Measurements from ENCODE around the gene OVAAL. TPM values are rescaled to one million over a fixed set of nuclear protein-coding genes. Genes with fewer than 3 reads are reported as not detected.
"Not testable (repeated sequence)": the region's sequence is repeated elsewhere in the genome, so short reads cannot be mapped to it uniquely, and the experiment has no call there.

OVAAL gene
- total and polyA plus RNA-seq, 2 of the 4 experiments (the other 2 are of a cell fraction) = not detected

GRCh38 chr1:180551997-180552396, 6.8 kb upstream of the OVAAL start:
- ChIA-PET CTCF (no interaction called here), POLR2A (ENCODE audit: unreplicated experiment) (interaction anchor here (0.6 kb wide), 1 partner anchor 367 kb away, joined by 3 read pairs; no protein-coding TSS in a partner anchor)
- no peak overlapping the region for H2BK20ac ChIP-seq (ENCODE audit: low read depth, low read length)
- no peak overlapping the region for H2BK120ac ChIP-seq (ENCODE audit: low read depth, low read length)
- H3K9me1 ChIP-seq (ENCODE audit: insufficient read depth, low read length) = no peaks in the 10 kb centered on the region; the same call in 1 of the 2 replicates
- no peak overlapping the region for H3K23ac ChIP-seq (ENCODE audit: low read depth, low read length)
- no peaks in the 10 kb centered on the region for H3K4me1 ChIP-seq (ENCODE audit: control insufficient read depth, insufficient read depth, low read length)
- TF ChIP-seq CTCF (conservative IDR thresholded peaks at IDR 0.05; ENCODE audit: low read depth, low read length) = no peak
- TF ChIP-seq ELK1 (IDR thresholded peaks at IDR 0.05; ENCODE audit: borderline replicate concordance, low read depth, low read length) = no peak
- no peak for TF ChIP-seq RFX5 (IDR thresholded peaks at IDR 0.05; ENCODE audit: low read depth, low read length)
- TF ChIP-seq MAFK (IDR thresholded peaks at IDR 0.05; ENCODE audit: low read depth, low read length) = peak; percentile 77
- no peaks in the 10 kb centered on the region for H3K79me1 ChIP-seq (ENCODE audit: low read depth in 1 of 2, low read length in 2 of 2)
- H3K36me3 ChIP-seq (ENCODE audit: control insufficient read depth, insufficient read depth, low read length) = no peaks in the 10 kb centered on the region
- no peak overlapping the region for H3K14ac ChIP-seq (replicated peaks; ENCODE audit: low read depth, low read length)
- H3K27ac ChIP-seq (ENCODE audit: insufficient read depth, low read length) = no peak overlapping the region
- no peak overlapping the region for H4K5ac ChIP-seq (ENCODE audit: low read depth, low read length)
- dilution Hi-C loops (cut with HindIII; ENCODE audit: low sequenced_read_pairs, unreplicated experiment) = no loop called here
- H3K4me3 ChIP-seq (ENCODE audit: insufficient read depth, low read depth, low read length) = no peak overlapping the region
- no peak overlapping the region for H2AFZ ChIP-seq (replicated peaks; ENCODE audit: low read length, poor library complexity)
- no peak overlapping the region for H2AK9ac ChIP-seq (replicated peaks; ENCODE audit: low read depth, low read length, poor library complexity)
- no peak overlapping the region for H3K4ac ChIP-seq (ENCODE audit: low read depth, low read length)
- ATAC-seq (ENCODE audit: low read depth) (no peak), DNase-seq (no peak)
- no peaks in the 10 kb centered on the region for H4K20me1 ChIP-seq (ENCODE audit: insufficient read depth, low read length)
- no peak overlapping the region for H2BK5ac ChIP-seq (ENCODE audit: low read depth, low read length, poor library complexity, severe bottlenecking)
- intact Hi-C loops (cut with micrococcal nuclease) = no loop called here
- in situ Hi-C loops (cut with MboI; ENCODE audit: low sequenced_read_pairs) = no loop called here
- H4K91ac ChIP-seq (ENCODE audit: insufficient read depth, low read depth, low read length) = no peak overlapping the region
- H3K27me3 ChIP-seq (ENCODE audit: control insufficient read depth, insufficient read depth, low read length) = no peaks in the 10 kb centered on the region
- H4K8ac ChIP-seq (ENCODE audit: low read depth in 2 of 2, low read length in 2 of 2) = no peak overlapping the region
- H3K56ac ChIP-seq (ENCODE audit: extremely low read depth, insufficient read depth, low read length) = no peak overlapping the region
- H3K18ac ChIP-seq (ENCODE audit: low read depth, low read length) = no peak overlapping the region
- H2AK5ac ChIP-seq (ENCODE audit: low read depth, low read length) = no peak overlapping the region
- no peak overlapping the region for H3K9ac ChIP-seq (ENCODE audit: low read depth, low read length)
- H2BK15ac ChIP-seq (ENCODE audit: low read depth, low read length) = no peak overlapping the region
- H3K4me2 ChIP-seq (ENCODE audit: low read depth, low read length) = no peak overlapping the region
- no CpG with 5 or more reads among the region's 1 CpG for WGBS, 2 experiments (ENCODE audit: extremely low coverage in 2 of 2, insufficient read length in 1 of 2)
- H3K9me3 ChIP-seq (ENCODE audit: control insufficient read depth, insufficient read depth, low read length) = no peaks in the 10 kb centered on the region
- BruUV-seq (replicated peaks) = no TSS peak

- H2BK20ac ChIP-seq (ENCODE audit: low read depth, low read length); H2AK5ac ChIP-seq (ENCODE audit: low read depth, low read length); H3K9me1 ChIP-seq (ENCODE audit: insufficient read depth, low read length); H4K5ac ChIP-seq (ENCODE audit: low read depth, low read length); H3K36me3 ChIP-seq (ENCODE audit: control insufficient read depth, insufficient read depth, low read length); CTCF ChIA-PET; H3K9me3 ChIP-seq (ENCODE audit: control insufficient read depth, insufficient read depth, low read length); H2BK5ac ChIP-seq (ENCODE audit: low read depth, low read length, poor library complexity, severe bottlenecking); H4K20me1 ChIP-seq (ENCODE audit: insufficient read depth, low read length); H3K4me2 ChIP-seq (ENCODE audit: low read depth, low read length); H3K4ac ChIP-seq (ENCODE audit: low read depth, low read length); H3K56ac ChIP-seq (ENCODE audit: extremely low read depth, insufficient read depth, low read length); H2AK9ac ChIP-seq (replicated peaks; ENCODE audit: low read depth, low read length, poor library complexity); H4K91ac ChIP-seq (ENCODE audit: insufficient read depth, low read depth, low read length); H3K23ac ChIP-seq (ENCODE audit: low read depth, low read length); POLR2A ChIA-PET (ENCODE audit: unreplicated experiment); H3K18ac ChIP-seq (ENCODE audit: low read depth, low read length); H3K14ac ChIP-seq (replicated peaks; ENCODE audit: low read depth, low read length); H3K4me3 ChIP-seq (ENCODE audit: insufficient read depth, low read depth, low read length); in situ Hi-C loops (cut with MboI; ENCODE audit: low sequenced_read_pairs); ATAC-seq (ENCODE audit: low read depth); intact Hi-C loops (cut with micrococcal nuclease); H2BK120ac ChIP-seq (ENCODE audit: low read depth, low read length); H3K27me3 ChIP-seq (ENCODE audit: control insufficient read depth, insufficient read depth, low read length); H3K4me1 ChIP-seq (ENCODE audit: control insufficient read depth, insufficient read depth, low read length); H3K9ac ChIP-seq (ENCODE audit: low read depth, low read length); BruUV-seq (replicated peaks); DNase-seq; dilution Hi-C loops (cut with HindIII; ENCODE audit: low sequenced_read_pairs, unreplicated experiment); H2BK15ac ChIP-seq (ENCODE audit: low read depth, low read length); H2AFZ ChIP-seq (replicated peaks; ENCODE audit: low read length, poor library complexity); H3K27ac ChIP-seq (ENCODE audit: insufficient read depth, low read length); H4K8ac ChIP-seq (ENCODE audit: low read depth in 2 of 2, low read length in 2 of 2); H3K79me1 ChIP-seq (ENCODE audit: low read depth in 1 of 2, low read length in 2 of 2): not testable (repeated sequence)
- 100% methylated on average over 1 of the region's 2 CpGs; no CpG with 5 or more reads in 1 of the 2 experiments for WGBS, 2 experiments (ENCODE audit: extremely low coverage in 2 of 2, insufficient read length in 1 of 2)
Observed at GRCh38 chr1:180553046-180553445, 5.7 kb upstream of the OVAAL start.

All from IMR-90 (cell line).